ENCODE results near the gene CEP152. TPM values are rescaled to one million over a fixed set of nuclear protein-coding genes. Genes with fewer than 3 reads are reported as not detected.

Gene CEP152
- total RNA-seq, 1 donor from 2014 or later, result 191 TPM

DNA sequence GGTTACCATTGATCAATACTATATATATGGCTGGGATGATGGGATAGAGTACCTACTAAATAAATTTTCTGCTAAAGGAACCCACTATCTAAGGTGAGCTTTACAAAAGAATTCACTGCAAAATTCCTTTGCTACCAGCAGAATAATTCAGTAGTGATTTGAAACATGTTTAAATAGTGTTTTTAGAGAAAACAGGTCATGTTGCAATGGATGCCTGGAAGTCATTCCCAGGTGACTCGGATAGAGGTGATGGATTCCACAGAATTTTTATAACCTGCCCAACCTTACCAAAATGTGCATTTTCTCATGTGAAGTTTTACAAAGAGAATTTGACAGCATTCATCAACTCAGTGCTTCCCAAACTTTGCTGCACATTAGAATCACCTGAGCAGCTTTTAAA, 53.2 kb downstream of the CEP152 start:
- no peak overlapping the region for H3K9ac ChIP-seq
- H3K4me3 Mint-ChIP-seq, result no peak overlapping the region
- no peaks in the 10 kb centered on the region for H3K27me3 ChIP-seq
- H3K36me3 Mint-ChIP-seq, result peaks cover 3% of the 10 kb centered on the region
- no peaks in the 10 kb centered on the region for H3K27me3 Mint-ChIP-seq (ENCODE audit: insufficient read depth, low read depth)
- H4K20me1 ChIP-seq (ENCODE audit: low read depth), result no peaks in the 10 kb centered on the region
- H3K4me2 ChIP-seq, result no peak overlapping the region
- no peak overlapping the region for H3K27ac ChIP-seq
- H3K9me3 ChIP-seq (ENCODE audit: low read depth), result no peaks in the 10 kb centered on the region
- peaks cover 11% of the 10 kb centered on the region for H3K36me3 ChIP-seq
- peaks cover 4% of the 10 kb centered on the region for H3K4me1 Mint-ChIP-seq
- peaks cover 20% of the 10 kb centered on the region for H3K4me1 ChIP-seq
- no peak overlapping the region for H3K4me3 ChIP-seq
- no peak for DNase-seq (ENCODE audit: low spot score)
- no peak overlapping the region for H2AFZ ChIP-seq (replicated peaks)
- H3F3A ChIP-seq (ENCODE audit: low read depth), result no peaks in the 10 kb centered on the region
- TF ChIP-seq EZH2phosphoT487 (IDR thresholded peaks at IDR 0.05), result no peak
- no peak for TF ChIP-seq CTCF (IDR thresholded peaks at IDR 0.05)
- TF ChIP-seq EZH2 (IDR thresholded peaks at IDR 0.05), result no peak
- no peaks in the 10 kb centered on the region for H3K79me2 ChIP-seq (ENCODE audit: low read depth)
- no peak overlapping the region for H3K27ac Mint-ChIP-seq
- no peaks in the 10 kb centered on the region for H3K9me3 Mint-ChIP-seq

DNA sequence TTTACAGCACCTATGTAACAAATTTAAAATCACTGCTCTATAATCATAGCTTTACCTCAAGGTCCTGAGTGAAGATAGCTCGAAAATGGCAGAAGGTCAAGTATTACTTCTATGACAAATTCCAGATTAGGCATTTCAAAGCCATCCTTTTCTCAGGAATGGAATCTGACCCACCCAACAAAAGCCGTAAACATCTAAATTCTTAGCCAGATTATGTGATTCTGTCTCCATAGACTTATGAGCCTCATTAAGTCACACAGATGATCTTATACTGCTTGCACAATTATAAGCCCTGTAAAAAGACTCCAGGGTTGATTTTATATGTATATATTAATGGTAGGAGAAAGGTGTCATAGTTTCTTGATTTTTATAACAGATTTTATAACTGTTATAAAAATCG, 56.9 kb downstream of the CEP152 start:
- no peak overlapping the region for H3K27ac ChIP-seq
- DNase-seq (ENCODE audit: low spot score), result no peak
- peaks cover under 1% of the 10 kb centered on the region for H3K36me3 ChIP-seq
- no peaks in the 10 kb centered on the region for H3K27me3 Mint-ChIP-seq (ENCODE audit: insufficient read depth, low read depth)
- H3K27me3 ChIP-seq, result no peaks in the 10 kb centered on the region
- no peaks in the 10 kb centered on the region for H3K79me2 ChIP-seq (ENCODE audit: low read depth)
- no peak overlapping the region for H3K27ac Mint-ChIP-seq
- no peak overlapping the region for H3K9ac ChIP-seq
- peaks cover 4% of the 10 kb centered on the region for H3F3A ChIP-seq (ENCODE audit: low read depth)
- no peaks in the 10 kb centered on the region for H3K4me1 ChIP-seq
- H3K4me2 ChIP-seq, result no peak overlapping the region
- H3K4me3 ChIP-seq, result no peak overlapping the region
- peaks cover 11% of the 10 kb centered on the region for H3K36me3 Mint-ChIP-seq
- H3K9me3 Mint-ChIP-seq, result no peaks in the 10 kb centered on the region
- H4K20me1 ChIP-seq (ENCODE audit: low read depth), result no peaks in the 10 kb centered on the region
- no peaks in the 10 kb centered on the region for H3K9me3 ChIP-seq (ENCODE audit: low read depth)
- H2AFZ ChIP-seq (replicated peaks), result no peak overlapping the region
- no peak for TF ChIP-seq CTCF (IDR thresholded peaks at IDR 0.05)
- TF ChIP-seq EZH2 (IDR thresholded peaks at IDR 0.05), result no peak
- TF ChIP-seq EZH2phosphoT487 (IDR thresholded peaks at IDR 0.05), result no peak
- H3K4me1 Mint-ChIP-seq, result no peaks in the 10 kb centered on the region
- no peak overlapping the region for H3K4me3 Mint-ChIP-seq

DNA sequence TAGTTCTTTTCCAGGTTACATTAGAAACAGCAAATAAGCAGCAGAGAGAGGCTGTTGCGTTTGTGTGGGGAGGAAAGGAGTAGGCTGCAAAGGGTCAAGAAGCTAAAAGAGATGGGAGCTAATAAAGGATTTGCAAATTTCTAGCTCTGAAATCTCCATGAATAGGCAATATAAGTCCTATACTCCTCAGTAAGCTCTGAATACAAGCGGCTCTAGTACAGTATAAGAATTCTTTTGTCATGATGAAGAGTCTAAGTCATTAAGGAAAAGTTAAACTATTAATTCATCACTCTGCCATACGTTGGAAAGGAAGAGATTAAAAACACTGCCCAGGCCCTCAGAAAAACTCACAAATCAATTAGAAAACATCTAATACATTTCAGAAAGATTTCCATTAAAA, 59.3 kb downstream of the CEP152 start:
- TF ChIP-seq EZH2 (IDR thresholded peaks at IDR 0.05) (no peak), EZH2phosphoT487 (IDR thresholded peaks at IDR 0.05) (no peak), CTCF (IDR thresholded peaks at IDR 0.05) (no peak)
- DNase-seq (ENCODE audit: low spot score), result no peak
- peaks cover 10% of the 10 kb centered on the region for H3F3A ChIP-seq (ENCODE audit: low read depth)
- H3K27me3 ChIP-seq, result no peaks in the 10 kb centered on the region
- H3K4me3 ChIP-seq, result no peak overlapping the region
- H3K4me2 ChIP-seq, result no peak overlapping the region
- H3K27ac ChIP-seq, result peak overlapping the region; percentile 11
- H3K9me3 Mint-ChIP-seq, result no peaks in the 10 kb centered on the region
- H3K27ac Mint-ChIP-seq, result no peak overlapping the region
- H3K36me3 Mint-ChIP-seq, result peaks cover 17% of the 10 kb centered on the region
- H4K20me1 ChIP-seq (ENCODE audit: low read depth), result peaks cover 3% of the 10 kb centered on the region
- no peak overlapping the region for H3K4me3 Mint-ChIP-seq
- no peak overlapping the region for H3K9ac ChIP-seq
- peaks cover 11% of the 10 kb centered on the region for H3K4me1 Mint-ChIP-seq
- no peaks in the 10 kb centered on the region for H3K36me3 ChIP-seq
- no peaks in the 10 kb centered on the region for H3K79me2 ChIP-seq (ENCODE audit: low read depth)
- no peaks in the 10 kb centered on the region for H3K9me3 ChIP-seq (ENCODE audit: low read depth)
- H3K4me1 ChIP-seq, result peaks cover 11% of the 10 kb centered on the region
- H2AFZ ChIP-seq (replicated peaks), result no peak overlapping the region
- no peaks in the 10 kb centered on the region for H3K27me3 Mint-ChIP-seq (ENCODE audit: insufficient read depth, low read depth)

Measured in neural progenitor cell (in vitro differentiated cells).